Activated CD4-positive, alpha-beta T cell treated with anti-CD3 and anti-CD28 coated beads for 36 hours (primary cell): Measurements from ENCODE around the gene TXNRD1. TPM values are rescaled to one million over a fixed set of nuclear protein-coding genes. Genes with fewer than 3 reads are reported as not detected.

Experiments
- ATAC-seq: fragments of 200-7000 bp; cut with Tn5 transposase; one replicate; pipeline ENCODE4 v1.10.0; 2021; ENCODE audit warnings: mild to moderate bottlenecking, moderate library complexity
- CTCF ChIA-PET: fragments of 350-600 bp; sonication (Branson Sonifier 250); formaldehyde crosslinking; loops from one replicate; lab custom pipeline; 2021; ENCODE audit warnings: antibody characterized with exemption; lab: Charles Lee
- POLR2A ChIA-PET: fragments of 350-600 bp; sonication (Branson Sonifier 250); formaldehyde crosslinking; loops from one replicate; lab custom pipeline; 2021; ENCODE audit warnings: antibody characterized with exemption, inconsistent platforms; lab: Charles Lee
- DNase-seq: peaks from one replicate; pipeline ENCODE4 v3.0.0-alpha.2; 2020
- H3K27ac Mint-ChIP-seq: one replicate; pipeline ENCODE4 v1.8.0; 2021; ENCODE audit warnings: mixed read lengths
- H3K27me3 Mint-ChIP-seq: one replicate; pipeline ENCODE4 v1.8.0; 2021; ENCODE audit warnings: mixed read lengths
- H3K36me3 Mint-ChIP-seq: one replicate; pipeline ENCODE4 v1.8.0; 2021; ENCODE audit warnings: low read depth, mixed read lengths
- H3K4me1 Mint-ChIP-seq: one replicate; pipeline ENCODE4 v1.8.0; 2021; ENCODE audit warnings: mixed read lengths
- H3K4me3 Mint-ChIP-seq: one replicate; pipeline ENCODE4 v1.8.0; 2021; ENCODE audit warnings: mild to moderate bottlenecking, moderate library complexity, mixed read lengths
- H3K9me3 Mint-ChIP-seq: one replicate; pipeline ENCODE4 v1.8.0; 2021; ENCODE audit warnings: low read depth, mixed read lengths
- intact Hi-C, 2 experiments: fragments of 100-400 bp; cut with DNase I in 1 of 2; cut with micrococcal nuclease in 1 of 2; formaldehyde crosslinking; loops; one replicate each; pipeline versions ENCODE4 v1.14.2 to v1.15.1; 2022 to 2024; cut with DNase I, micrococcal nuclease
- total RNA-seq, 2 experiments: library from RNA; stranded (reverse); gene quantifications; one replicate each; pipeline ENCODE4 v1.2.3, GENCODE V29; 2021

Gene TXNRD1
- total RNA-seq, 2 experiments from 2014 or later: 66.7 to 88.0 TPM

- H3K4me3 Mint-ChIP-seq: no peak overlapping the region
- DNase-seq: peak; percentile 33
- no peaks in the 10 kb centered on the region for H3K36me3 Mint-ChIP-seq
- H3K27ac Mint-ChIP-seq: no peak overlapping the region
- intact Hi-C loops: loop anchor here in 1 of 2 experiments (2.0 kb wide), 1 partner anchor 19 kb away; no protein-coding TSS in a partner anchor
- H3K9me3 Mint-ChIP-seq: no peaks in the 10 kb centered on the region
- POLR2A ChIA-PET: no interaction called here
- ATAC-seq: peak; percentile 55
- H3K4me1 Mint-ChIP-seq: peaks cover 5% of the 10 kb centered on the region
- no peaks in the 10 kb centered on the region for H3K27me3 Mint-ChIP-seq
- CTCF ChIA-PET: no interaction called here
Measured at GRCh38 chr12:104177663-104178501, 37.7 kb upstream of the TXNRD1 start.

- no peaks in the 10 kb centered on the region for H3K27me3 Mint-ChIP-seq
- no peak overlapping the region for H3K27ac Mint-ChIP-seq
- H3K36me3 Mint-ChIP-seq: no peaks in the 10 kb centered on the region
- DNase-seq (no peak), ATAC-seq (no peak)
- intact Hi-C loops: no loop called here
- ChIA-PET POLR2A (no interaction called here), CTCF (interaction anchor here (0.7 kb wide), 1 partner anchor 151 kb away, joined by 3 read pairs; no protein-coding TSS in a partner anchor)
- H3K9me3 Mint-ChIP-seq: no peaks in the 10 kb centered on the region
- peaks cover 5% of the 10 kb centered on the region for H3K4me1 Mint-ChIP-seq
- H3K4me3 Mint-ChIP-seq: no peak overlapping the region
Measured at GRCh38 chr12:104180374-104180773, 35.2 kb upstream of the TXNRD1 start.

- no peaks in the 10 kb centered on the region for H3K9me3 Mint-ChIP-seq
- H3K4me3 Mint-ChIP-seq: no peak overlapping the region
- no peak overlapping the region for H3K27ac Mint-ChIP-seq
- ATAC-seq (no peak), DNase-seq (no peak)
- ChIA-PET POLR2A (no interaction called here), CTCF (no interaction called here)
- H3K27me3 Mint-ChIP-seq: no peaks in the 10 kb centered on the region
- H3K36me3 Mint-ChIP-seq: no peaks in the 10 kb centered on the region
- intact Hi-C loops: no loop called here
- peaks cover 5% of the 10 kb centered on the region for H3K4me1 Mint-ChIP-seq
Measured at GRCh38 chr12:104181313-104181712, 34.3 kb upstream of the TXNRD1 start.

- CTCF ChIA-PET: interaction anchor here (0.7 kb wide), 1 partner anchor 217 kb away, joined by 3 read pairs; no protein-coding TSS in a partner anchor
- Mint-ChIP-seq H3K9me3 (no peaks in the 10 kb centered on the region), H3K4me1 (peaks cover 5% of the 10 kb centered on the region), H3K4me3 (no peak overlapping the region), H3K27me3 (no peaks in the 10 kb centered on the region), H3K36me3 (no peaks in the 10 kb centered on the region), H3K27ac (no peak overlapping the region)
- ATAC-seq (no peak), DNase-seq (no peak)
- POLR2A ChIA-PET: no interaction called here
- intact Hi-C loops: no loop called here
Measured at GRCh38 chr12:104182144-104182543, 33.4 kb upstream of the TXNRD1 start.

- Mint-ChIP-seq H3K27ac (no peak overlapping the region), H3K36me3 (no peaks in the 10 kb centered on the region), H3K4me3 (no peak overlapping the region), H3K27me3 (no peaks in the 10 kb centered on the region), H3K9me3 (no peaks in the 10 kb centered on the region), H3K4me1 (peaks cover 2% of the 10 kb centered on the region)
- intact Hi-C loops: no loop called here
- ChIA-PET CTCF (interaction anchor here (1.3 kb wide), 1 partner anchor 10 kb away, joined by 3 read pairs; no protein-coding TSS in a partner anchor), POLR2A (no interaction called here)
- ATAC-seq: no peak
- no peak for DNase-seq
Measured at GRCh38 chr12:104182621-104183378, 32.8 kb upstream of the TXNRD1 start.

GRCh38 chr12:104183443-104183842 is 32.1 kb upstream of the TXNRD1 start:
- intact Hi-C loops: no loop called here
- H3K27ac Mint-ChIP-seq: no peak overlapping the region
- H3K36me3 Mint-ChIP-seq: no peaks in the 10 kb centered on the region
- ChIA-PET CTCF (interaction anchor here (0.6 to 1.3 kb wide), 2 partner anchors 9 to 795 kb away, joined by 3 read pairs; no protein-coding TSS in a partner anchor), POLR2A (no interaction called here)
- no peaks in the 10 kb centered on the region for H3K27me3 Mint-ChIP-seq
- no peaks in the 10 kb centered on the region for H3K4me1 Mint-ChIP-seq
- H3K4me3 Mint-ChIP-seq: no peak overlapping the region
- H3K9me3 Mint-ChIP-seq: no peaks in the 10 kb centered on the region
- ATAC-seq (no peak), DNase-seq (no peak)

- H3K27me3 Mint-ChIP-seq: no peaks in the 10 kb centered on the region
- no peak for ATAC-seq
- ChIA-PET CTCF (interaction anchor here (0.6 to 1.0 kb wide), 2 partner anchors 22 to 171 kb away, joined by 5 to 7 read pairs; no protein-coding TSS in a partner anchor), POLR2A (no interaction called here)
- no peaks in the 10 kb centered on the region for H3K9me3 Mint-ChIP-seq
- no peaks in the 10 kb centered on the region for H3K36me3 Mint-ChIP-seq
- DNase-seq: no peak
- H3K4me3 Mint-ChIP-seq: no peak overlapping the region
- H3K4me1 Mint-ChIP-seq: no peaks in the 10 kb centered on the region
- no peak overlapping the region for H3K27ac Mint-ChIP-seq
- intact Hi-C loops: no loop called here
Measured at GRCh38 chr12:104187446-104188155, 28.0 kb upstream of the TXNRD1 start.

- H3K4me1 Mint-ChIP-seq: no peaks in the 10 kb centered on the region
- DNase-seq: no peak
- H3K36me3 Mint-ChIP-seq: no peaks in the 10 kb centered on the region
- no peaks in the 10 kb centered on the region for H3K9me3 Mint-ChIP-seq
- CTCF ChIA-PET: no interaction called here
- POLR2A ChIA-PET: no interaction called here
- H3K4me3 Mint-ChIP-seq: no peak overlapping the region
- H3K27me3 Mint-ChIP-seq: no peaks in the 10 kb centered on the region
- intact Hi-C loops: no loop called here
- no peak overlapping the region for H3K27ac Mint-ChIP-seq
- no peak for ATAC-seq
Measured at GRCh38 chr12:104188534-104188933, 27.0 kb upstream of the TXNRD1 start.

- Mint-ChIP-seq H3K36me3 (no peaks in the 10 kb centered on the region), H3K27me3 (no peaks in the 10 kb centered on the region), H3K9me3 (no peaks in the 10 kb centered on the region), H3K4me3 (no peak overlapping the region), H3K4me1 (no peaks in the 10 kb centered on the region), H3K27ac (no peak overlapping the region)
- ATAC-seq: no peak
- CTCF ChIA-PET: no interaction called here
- no peak for DNase-seq
- POLR2A ChIA-PET: no interaction called here
- intact Hi-C loops: no loop called here
Measured at GRCh38 chr12:104189915-104190555, 25.5 kb upstream of the TXNRD1 start.

- Mint-ChIP-seq H3K27ac (no peak overlapping the region), H3K27me3 (no peaks in the 10 kb centered on the region), H3K9me3 (no peaks in the 10 kb centered on the region), H3K36me3 (no peaks in the 10 kb centered on the region), H3K4me3 (no peak overlapping the region), H3K4me1 (no peaks in the 10 kb centered on the region)
- POLR2A ChIA-PET: no interaction called here
- intact Hi-C loops: no loop called here
- no peak for DNase-seq
- CTCF ChIA-PET: no interaction called here
- ATAC-seq: no peak
Measured at GRCh38 chr12:104190641-104191176, 24.9 kb upstream of the TXNRD1 start.
